Astrocyte (in vitro differentiated cells and primary cell): ENCODE data around the gene PHOSPHO2. TPM values are rescaled to one million over a fixed set of nuclear protein-coding genes. Genes with fewer than 3 reads are reported as not detected.

Source experiments
- DNase-seq: peaks from one replicate; pipeline ENCODE4 v3.0.0-alpha.2; 2010; ENCODE audit warnings: low read depth
- FAIRE-seq: peaks from 2 replicates; lab custom pipeline; 2011; peaks lifted over from hg19 to GRCh38; lab: Jason Lieb, UNC
- H2AFZ ChIP-seq: 2 replicates; pipeline ENCODE4 v1.6.0; 2012; ENCODE audit warnings: low read depth, low read length, inconsistent platforms
- H3K27ac ChIP-seq: 2 replicates; pipeline ENCODE4 v1.5.1; 2011; ENCODE audit warnings: low read depth, low read length, inconsistent platforms
- H3K27me3 ChIP-seq: 2 replicates; pipeline ENCODE4 v1.6.0; 2011; ENCODE audit warnings: low read length, inconsistent platforms; ENCODE audit not compliant: insufficient read depth
- H3K36me3 ChIP-seq: 2 replicates; pipeline ENCODE4 v1.5.1; 2011; ENCODE audit warnings: low read length, inconsistent platforms; ENCODE audit not compliant: insufficient read depth
- H3K4me1 ChIP-seq: 2 replicates; pipeline ENCODE4 v1.5.1; 2011; ENCODE audit warnings: low read length, inconsistent platforms; ENCODE audit not compliant: insufficient read depth
- H3K4me2 ChIP-seq: 2 replicates; pipeline ENCODE4 v1.6.0; 2012; ENCODE audit warnings: low read length, inconsistent platforms
- H3K4me3 ChIP-seq: 2 replicates; pipeline ENCODE4 v1.5.1; 2011; ENCODE audit warnings: low read depth, mild to moderate bottlenecking, low read length, inconsistent platforms; ENCODE audit not compliant: insufficient read depth
- H3K79me2 ChIP-seq: 2 replicates; pipeline ENCODE4 v1.6.0; 2012; ENCODE audit warnings: mild to moderate bottlenecking, low read length, inconsistent platforms; ENCODE audit not compliant: insufficient read depth
- H3K9ac ChIP-seq: 2 replicates; pipeline ENCODE4 v1.6.0; 2012; ENCODE audit warnings: mild to moderate bottlenecking, low read length, inconsistent platforms
- H3K9me3 ChIP-seq: 2 replicates; pipeline ENCODE4 v1.5.1; 2012; ENCODE audit warnings: low read depth, mild to moderate bottlenecking, low read length, inconsistent platforms; ENCODE audit not compliant: insufficient read depth
- H4K20me1 ChIP-seq: 2 replicates; pipeline ENCODE4 v1.6.0; 2012; ENCODE audit warnings: low read length, inconsistent platforms; ENCODE audit not compliant: insufficient read depth
- H3K27ac Mint-ChIP-seq: one replicate; pipeline ENCODE4 v1.8.0; 2021; ENCODE audit warnings: mild to moderate bottlenecking, mixed read lengths; ENCODE audit not compliant: unreplicated experiment
- H3K27me3 Mint-ChIP-seq: one replicate; pipeline ENCODE4 v1.8.0; 2021; ENCODE audit warnings: low read depth, mixed read lengths; ENCODE audit not compliant: unreplicated experiment
- H3K36me3 Mint-ChIP-seq: one replicate; pipeline ENCODE4 v1.8.0; 2021; ENCODE audit warnings: low read depth, mixed read lengths; ENCODE audit not compliant: unreplicated experiment
- H3K4me1 Mint-ChIP-seq: one replicate; pipeline ENCODE4 v1.8.0; 2021; ENCODE audit warnings: low read depth, mixed read lengths; ENCODE audit not compliant: unreplicated experiment
- H3K4me3 Mint-ChIP-seq: one replicate; pipeline ENCODE4 v1.8.0; 2021; ENCODE audit warnings: mild to moderate bottlenecking, moderate library complexity, mixed read lengths; ENCODE audit not compliant: unreplicated experiment
- H3K9me3 Mint-ChIP-seq: one replicate; pipeline ENCODE4 v1.8.0; 2021; ENCODE audit warnings: mild to moderate bottlenecking, mixed read lengths; ENCODE audit not compliant: unreplicated experiment
- EZH2 ChIP-seq: IDR thresholded peaks from 2 replicates; pipeline ENCODE4 v1.6.1; 2012; ENCODE audit warnings: mild to moderate bottlenecking, low read length, inconsistent platforms; ENCODE audit not compliant: insufficient read depth
- total RNA-seq: library from RNA; stranded (reverse); gene quantifications from 2 replicates; pipeline ENCODE4 v1.2.1, GENCODE V29; 2021
- TF ChIP-seq, protein P1 (sequence below): IDR thresholded peaks from 2 replicates; pipeline ENCODE4 v1.5.1; 2011; ENCODE audit warnings: low read depth, mild to moderate bottlenecking, inconsistent platforms, low read length, moderate library complexity; ENCODE audit not compliant: insufficient read depth

Gene PHOSPHO2
- total RNA-seq, 1 donor from 2014 or later: 3.0 TPM

- Histone ChIP-seq H2AFZ (no peak overlapping the region), H3K36me3 (peaks cover 3% of the 10 kb centered on the region), H3K27me3 (no peaks in the 10 kb centered on the region), H4K20me1 (no peaks in the 10 kb centered on the region), H3K4me2 (no peak overlapping the region), H3K27ac (no peak overlapping the region), H3K4me3 (no peak overlapping the region), H3K9ac (no peak overlapping the region), H3K79me2 (peaks cover 4% of the 10 kb centered on the region), H3K4me1 (no peaks in the 10 kb centered on the region), H3K9me3 (no peaks in the 10 kb centered on the region)
- Mint-ChIP-seq H3K4me3 (no peak overlapping the region), H3K4me1 (peaks cover 6% of the 10 kb centered on the region), H3K36me3 (peaks cover 2% of the 10 kb centered on the region), H3K27me3 (no peaks in the 10 kb centered on the region), H3K27ac (no peak overlapping the region), H3K9me3 (peaks cover 3% of the 10 kb centered on the region)
- TF ChIP-seq, protein P1, sequence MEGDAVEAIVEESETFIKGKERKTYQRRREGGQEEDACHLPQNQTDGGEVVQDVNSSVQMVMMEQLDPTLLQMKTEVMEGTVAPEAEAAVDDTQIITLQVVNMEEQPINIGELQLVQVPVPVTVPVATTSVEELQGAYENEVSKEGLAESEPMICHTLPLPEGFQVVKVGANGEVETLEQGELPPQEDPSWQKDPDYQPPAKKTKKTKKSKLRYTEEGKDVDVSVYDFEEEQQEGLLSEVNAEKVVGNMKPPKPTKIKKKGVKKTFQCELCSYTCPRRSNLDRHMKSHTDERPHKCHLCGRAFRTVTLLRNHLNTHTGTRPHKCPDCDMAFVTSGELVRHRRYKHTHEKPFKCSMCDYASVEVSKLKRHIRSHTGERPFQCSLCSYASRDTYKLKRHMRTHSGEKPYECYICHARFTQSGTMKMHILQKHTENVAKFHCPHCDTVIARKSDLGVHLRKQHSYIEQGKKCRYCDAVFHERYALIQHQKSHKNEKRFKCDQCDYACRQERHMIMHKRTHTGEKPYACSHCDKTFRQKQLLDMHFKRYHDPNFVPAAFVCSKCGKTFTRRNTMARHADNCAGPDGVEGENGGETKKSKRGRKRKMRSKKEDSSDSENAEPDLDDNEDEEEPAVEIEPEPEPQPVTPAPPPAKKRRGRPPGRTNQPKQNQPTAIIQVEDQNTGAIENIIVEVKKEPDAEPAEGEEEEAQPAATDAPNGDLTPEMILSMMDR: no peak
- TF ChIP-seq EZH2: no peak
- no peak for FAIRE-seq
- DNase-seq: no peak
Measured at GRCh38 chr2:169739351-169739750, 45.1 kb downstream of the PHOSPHO2 start.

GRCh38 chr2:169743549-169743948 is 49.3 kb downstream of the PHOSPHO2 start:
- H3K27me3 Mint-ChIP-seq: no peaks in the 10 kb centered on the region

DNA sequence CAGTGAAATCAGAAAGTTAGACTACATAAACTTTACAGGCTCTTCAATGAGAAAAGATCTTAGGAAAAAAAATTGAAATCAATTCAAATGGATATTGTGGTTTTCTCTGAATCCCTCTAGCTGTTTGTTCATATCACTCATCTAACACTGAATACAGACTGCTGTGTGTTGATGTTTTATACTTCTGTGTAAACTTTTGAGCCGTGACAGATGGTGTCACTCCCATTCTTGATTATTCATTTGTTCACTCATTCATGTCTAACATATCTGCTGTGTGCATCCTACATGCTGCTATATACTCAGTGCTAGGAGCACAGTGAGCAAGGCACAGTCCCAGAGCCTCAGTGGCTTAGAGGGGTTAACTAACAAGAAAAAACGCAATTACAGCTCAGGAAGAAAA is 52.0 kb downstream of the PHOSPHO2 start:
- H3K27me3 Mint-ChIP-seq: no peaks in the 10 kb centered on the region
- DNase-seq (no peak), FAIRE-seq (no peak)

More at GRCh38 chr2:169743549-169743948, 49.3 kb downstream of the PHOSPHO2 start:
- Histone ChIP-seq H3K36me3 (peaks cover 3% of the 10 kb centered on the region), H3K4me1 (no peaks in the 10 kb centered on the region), H3K4me2 (no peak overlapping the region), H3K4me3 (no peak overlapping the region), H3K9ac (no peak overlapping the region), H3K27ac (no peak overlapping the region), H2AFZ (no peak overlapping the region), H3K79me2 (no peaks in the 10 kb centered on the region), H3K27me3 (no peaks in the 10 kb centered on the region), H3K9me3 (no peaks in the 10 kb centered on the region), H4K20me1 (no peaks in the 10 kb centered on the region)
- peaks cover 2% of the 10 kb centered on the region for H3K36me3 Mint-ChIP-seq
- H3K9me3 Mint-ChIP-seq: peaks cover 3% of the 10 kb centered on the region
- H3K4me1 Mint-ChIP-seq: no peaks in the 10 kb centered on the region
- no peak overlapping the region for H3K27ac Mint-ChIP-seq
- DNase-seq (no peak), FAIRE-seq (no peak)
- no peak for TF ChIP-seq EZH2
- TF ChIP-seq, protein P1: no peak
- H3K4me3 Mint-ChIP-seq: no peak overlapping the region

More for the DNA sequence above, 52.0 kb downstream of the PHOSPHO2 start:
- Mint-ChIP-seq H3K9me3 (no peaks in the 10 kb centered on the region), H3K27ac (no peak overlapping the region), H3K4me1 (no peaks in the 10 kb centered on the region), H3K36me3 (peaks cover 2% of the 10 kb centered on the region), H3K4me3 (no peak overlapping the region)
- Histone ChIP-seq H3K36me3 (no peaks in the 10 kb centered on the region), H3K9ac (no peak overlapping the region), H3K27ac (no peak overlapping the region), H3K79me2 (no peaks in the 10 kb centered on the region), H3K4me1 (no peaks in the 10 kb centered on the region), H3K4me3 (no peak overlapping the region), H2AFZ (no peak overlapping the region), H3K4me2 (no peak overlapping the region), H3K27me3 (no peaks in the 10 kb centered on the region), H4K20me1 (no peaks in the 10 kb centered on the region), H3K9me3 (no peaks in the 10 kb centered on the region)
- TF ChIP-seq EZH2: no peak
- TF ChIP-seq, protein P1: no peak
